LNCaP clone FGC (cell line): ENCODE measurements around the gene DCAF16.

ENCODE experiments used
- DNase-seq: peaks from one replicate; pipeline ENCODE4 v3.0.0-alpha.2; 2011; ENCODE audit warnings: low read depth
- H3K4me3 ChIP-seq: 2 replicates; pipeline ENCODE4 v1.5.1; 2011; ENCODE audit warnings: mild to moderate bottlenecking, low read depth, low read length, control low read depth
- TF ChIP-seq, protein P1 (sequence below): IDR thresholded peaks from 2 replicates; pipeline ENCODE4 v1.5.1; 2012; ENCODE audit warnings: mild to moderate bottlenecking; ENCODE audit not compliant: control insufficient read depth, insufficient read depth; ENCODE audit errors: extremely low read depth

The DCAF16 gene

DNA sequence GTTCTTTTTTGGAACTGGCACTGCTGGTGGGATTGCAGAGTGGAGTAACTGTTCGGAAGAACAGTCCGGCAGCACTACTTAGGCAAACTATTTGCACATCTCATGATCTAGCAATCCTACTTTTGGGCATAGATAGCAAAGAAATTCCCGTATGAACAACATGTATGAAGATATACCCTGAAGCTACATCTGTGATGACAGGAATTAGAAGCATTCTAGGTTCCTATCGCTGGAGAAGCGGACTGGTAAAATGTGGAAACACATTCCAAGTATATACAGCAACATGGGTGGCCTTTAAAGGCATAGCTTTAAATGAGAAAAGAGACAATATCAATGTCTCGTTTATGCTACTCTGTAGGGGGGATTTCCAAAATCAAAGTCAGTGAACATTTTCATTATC lies 3.1 kb downstream of the DCAF16 start:
- TF ChIP-seq, protein P1, sequence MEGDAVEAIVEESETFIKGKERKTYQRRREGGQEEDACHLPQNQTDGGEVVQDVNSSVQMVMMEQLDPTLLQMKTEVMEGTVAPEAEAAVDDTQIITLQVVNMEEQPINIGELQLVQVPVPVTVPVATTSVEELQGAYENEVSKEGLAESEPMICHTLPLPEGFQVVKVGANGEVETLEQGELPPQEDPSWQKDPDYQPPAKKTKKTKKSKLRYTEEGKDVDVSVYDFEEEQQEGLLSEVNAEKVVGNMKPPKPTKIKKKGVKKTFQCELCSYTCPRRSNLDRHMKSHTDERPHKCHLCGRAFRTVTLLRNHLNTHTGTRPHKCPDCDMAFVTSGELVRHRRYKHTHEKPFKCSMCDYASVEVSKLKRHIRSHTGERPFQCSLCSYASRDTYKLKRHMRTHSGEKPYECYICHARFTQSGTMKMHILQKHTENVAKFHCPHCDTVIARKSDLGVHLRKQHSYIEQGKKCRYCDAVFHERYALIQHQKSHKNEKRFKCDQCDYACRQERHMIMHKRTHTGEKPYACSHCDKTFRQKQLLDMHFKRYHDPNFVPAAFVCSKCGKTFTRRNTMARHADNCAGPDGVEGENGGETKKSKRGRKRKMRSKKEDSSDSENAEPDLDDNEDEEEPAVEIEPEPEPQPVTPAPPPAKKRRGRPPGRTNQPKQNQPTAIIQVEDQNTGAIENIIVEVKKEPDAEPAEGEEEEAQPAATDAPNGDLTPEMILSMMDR = no peak
- DNase-seq = no peak

DNA sequence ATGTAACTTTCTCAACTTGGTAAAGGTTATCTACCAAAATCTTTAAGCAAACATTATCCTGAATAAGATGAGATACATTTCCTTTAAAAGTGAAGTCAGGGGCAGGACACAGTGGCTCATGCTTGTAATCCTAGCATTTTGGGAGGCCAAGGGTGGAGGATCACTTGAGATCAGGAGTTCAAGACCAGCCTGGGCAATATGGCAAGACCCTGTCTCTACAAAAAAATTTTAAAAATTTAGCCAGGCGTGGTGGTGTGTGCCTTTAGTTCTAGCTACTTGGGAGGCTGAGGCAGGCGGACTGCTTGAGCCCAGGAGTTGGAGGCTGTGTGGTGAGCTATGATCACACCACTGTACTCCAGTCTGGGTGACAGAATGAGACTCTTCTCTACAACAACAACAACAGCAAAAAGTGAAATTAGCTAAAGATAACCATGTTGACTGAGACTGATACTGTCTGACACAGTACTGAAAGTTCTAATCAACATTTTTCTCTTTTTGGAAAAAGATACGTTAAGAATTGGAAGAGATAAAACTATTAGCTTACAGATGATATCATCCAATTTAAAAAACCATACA lies 4.9 kb downstream of the DCAF16 start:
- TF ChIP-seq, protein P1 = no peak
- H3K4me3 ChIP-seq = no peak overlapping the region
- no peak for DNase-seq

More for the DNA sequence above, 3.1 kb downstream of the DCAF16 start:
- no peak overlapping the region for H3K4me3 ChIP-seq

DNA sequence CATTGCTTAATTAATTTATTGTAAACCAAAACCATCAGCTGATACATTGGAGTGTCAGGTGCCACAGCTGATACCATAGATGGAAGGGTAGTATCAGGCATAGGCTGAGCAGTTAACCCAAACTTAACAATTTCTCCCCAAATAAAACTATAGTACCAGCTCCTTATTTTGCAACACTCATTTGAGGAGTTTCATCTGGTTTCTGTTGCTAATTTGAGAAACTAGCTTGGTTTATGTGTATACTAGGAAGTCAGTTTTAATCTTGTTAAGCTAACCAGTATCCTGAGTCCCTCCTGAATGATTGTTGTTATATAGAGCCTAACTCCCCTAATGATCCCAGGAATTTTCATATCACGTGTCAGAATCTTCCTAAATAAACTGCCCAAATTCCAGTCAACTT lies 12.7 kb downstream of the DCAF16 start:
- TF ChIP-seq, protein P1 = no peak
- no peak for DNase-seq
- no peak overlapping the region for H3K4me3 ChIP-seq

DNA sequence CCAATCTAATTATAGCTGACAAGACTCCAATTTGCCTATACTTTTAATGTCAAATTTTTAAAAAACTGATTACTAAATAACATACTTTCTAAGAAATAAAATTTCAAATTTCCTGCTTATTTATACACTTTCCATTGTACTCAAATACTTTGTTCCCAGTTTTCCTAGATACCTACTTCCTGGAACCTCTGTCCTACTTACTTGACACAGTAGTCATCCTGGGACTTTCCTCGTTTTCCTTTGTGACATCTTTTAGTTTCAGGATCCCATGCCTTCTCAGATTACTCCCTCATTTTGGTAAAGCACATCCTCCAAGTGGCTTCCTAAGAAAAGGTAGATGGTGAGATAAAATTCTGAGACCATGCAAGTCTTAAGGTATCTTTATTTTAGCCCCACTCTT lies 15.8 kb downstream of the DCAF16 start:
- TF ChIP-seq, protein P1 = no peak
- H3K4me3 ChIP-seq = no peak overlapping the region
- DNase-seq = no peak

DNA sequence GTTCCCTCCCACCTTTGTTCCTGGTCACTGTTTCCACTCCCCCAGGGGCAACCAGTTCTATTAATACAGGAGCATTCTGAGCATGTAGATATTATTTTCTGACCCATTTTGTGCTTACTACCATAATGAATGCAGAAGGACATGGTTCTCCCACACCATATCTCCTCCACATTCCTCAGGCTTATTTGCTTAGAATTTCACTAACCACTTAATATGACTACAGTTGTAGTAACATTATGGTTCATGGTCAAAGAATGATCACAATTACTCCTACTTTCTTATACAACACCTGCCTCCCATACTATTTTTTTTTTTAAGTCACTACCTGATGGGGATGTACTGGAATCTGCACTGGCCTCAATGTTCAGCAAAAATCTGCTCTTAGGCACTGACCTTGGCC lies 21.6 kb downstream of the DCAF16 start:
- TF ChIP-seq, protein P1 = no peak
- H3K4me3 ChIP-seq = no peak overlapping the region
- no peak for DNase-seq

DNA sequence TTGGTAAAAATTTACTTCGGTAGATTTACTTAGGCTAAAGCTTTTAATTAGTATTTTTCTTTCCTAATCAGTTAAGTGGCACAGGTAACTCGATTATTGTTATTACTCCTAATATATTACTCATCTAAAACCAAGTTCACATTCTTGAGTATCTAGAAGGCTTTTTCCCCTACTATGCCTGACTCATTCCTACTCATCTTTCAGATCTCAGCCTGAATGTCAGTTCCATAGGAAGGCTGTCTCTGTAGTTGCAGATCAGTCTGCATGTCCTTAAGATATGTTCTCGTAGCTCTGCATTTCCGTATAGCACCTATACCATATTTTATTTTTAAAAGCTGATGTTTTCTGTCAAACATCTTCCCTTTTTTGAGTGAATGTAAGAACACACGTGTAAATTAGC lies 23.2 kb downstream of the DCAF16 start:
- TF ChIP-seq, protein P1 = no peak
- H3K4me3 ChIP-seq = no peak overlapping the region
- no peak for DNase-seq

DNA sequence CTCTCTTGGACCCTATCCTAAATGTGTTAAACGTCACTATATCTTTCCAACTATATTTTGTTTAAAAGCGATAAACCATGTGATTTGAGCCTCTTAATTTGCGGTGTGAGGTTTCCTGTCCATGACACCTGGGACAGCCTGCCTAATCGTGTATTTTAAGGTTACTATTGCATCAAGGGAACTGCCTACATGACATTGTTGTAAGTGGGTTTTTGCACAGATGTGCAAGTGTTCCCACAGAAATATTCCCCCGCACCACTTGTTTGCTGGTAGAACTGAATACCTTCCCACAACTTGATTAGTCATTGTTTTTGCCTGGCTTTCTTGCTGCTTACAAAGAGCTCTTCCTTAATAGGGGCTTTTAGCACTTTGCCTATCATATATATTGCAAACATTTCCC lies 24.0 kb downstream of the DCAF16 start:
- no peak for DNase-seq
- no peak overlapping the region for H3K4me3 ChIP-seq
- TF ChIP-seq, protein P1 = no peak
